Sigmoid colon (tissue), 3 donors: ENCODE results near the gene TEKT5.

Experiments
- CTCF ChIP-seq, 4 experiments: fragments of 450-650 bp in 3 of 4; fragments of 200-600 bp in 1 of 4; IDR thresholded peaks; one replicate each; pipeline ENCODE4 v1.5.1; 2016 to 2019; ENCODE audit warnings: antibody characterized with exemption in 4 of 4, mild to moderate bottlenecking in 3 of 4, moderate library complexity in 2 of 4
- POLR2A ChIP-seq, 2 donors: fragments of 450-650 bp; IDR thresholded peaks; one replicate each; pipeline ENCODE4 v1.6.1; 2016; ENCODE audit warnings: antibody characterized with exemption in 2 of 2, mild to moderate bottlenecking in 2 of 2, moderate library complexity in 2 of 2

DNA sequence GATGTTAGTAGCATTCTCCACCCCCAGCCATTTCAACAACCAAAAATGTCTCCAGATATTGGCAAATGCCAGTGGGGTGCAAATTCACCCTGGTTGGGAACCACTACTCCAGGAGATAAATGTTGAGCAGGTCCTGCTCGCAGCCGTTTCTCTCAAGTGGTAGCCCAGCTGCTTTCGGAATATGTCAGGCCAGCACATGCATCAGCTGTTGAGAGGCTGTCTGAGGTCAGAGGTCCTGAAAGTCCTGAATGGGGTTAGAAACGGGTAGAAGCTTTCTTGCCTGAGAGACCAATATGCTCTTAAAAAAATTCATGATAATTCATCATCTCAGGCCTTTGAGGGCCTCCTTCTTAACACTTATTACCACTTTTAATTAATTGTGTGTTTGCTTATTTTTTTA, 31.0 kb downstream of the TEKT5 start:
- TF ChIP-seq POLR2A (IDR thresholded peaks at IDR 0.05) (no peak), CTCF (IDR thresholded peaks at IDR 0.05) (no peak)
